Measurements from ENCODE around the gene MOK.
A peak's percentile ranks its signal among the peaks of the same experiment; 100 is the strongest.

Gene MOK

DNA sequence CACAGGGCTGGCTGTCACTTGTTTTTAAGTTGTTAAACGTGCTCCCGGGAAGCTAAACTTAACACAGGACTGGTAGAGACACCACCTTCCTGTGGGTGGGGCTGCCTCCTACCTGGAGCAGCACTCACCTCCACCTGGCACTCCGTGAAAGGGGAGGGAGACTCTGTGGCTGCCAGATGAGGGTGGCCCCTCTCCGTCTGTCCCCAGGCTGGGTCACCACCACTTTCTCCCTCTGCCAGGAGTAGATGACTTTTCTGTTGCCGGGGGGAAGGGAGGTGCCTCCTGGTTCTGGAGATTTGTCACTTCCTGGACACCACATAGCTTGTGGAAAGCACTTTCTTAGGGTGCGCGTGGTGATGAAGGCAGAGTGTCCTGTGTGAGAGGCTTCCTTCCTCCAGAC is 83.9 kb downstream of the MOK start:
- DNase-seq, result no peak

DNA sequence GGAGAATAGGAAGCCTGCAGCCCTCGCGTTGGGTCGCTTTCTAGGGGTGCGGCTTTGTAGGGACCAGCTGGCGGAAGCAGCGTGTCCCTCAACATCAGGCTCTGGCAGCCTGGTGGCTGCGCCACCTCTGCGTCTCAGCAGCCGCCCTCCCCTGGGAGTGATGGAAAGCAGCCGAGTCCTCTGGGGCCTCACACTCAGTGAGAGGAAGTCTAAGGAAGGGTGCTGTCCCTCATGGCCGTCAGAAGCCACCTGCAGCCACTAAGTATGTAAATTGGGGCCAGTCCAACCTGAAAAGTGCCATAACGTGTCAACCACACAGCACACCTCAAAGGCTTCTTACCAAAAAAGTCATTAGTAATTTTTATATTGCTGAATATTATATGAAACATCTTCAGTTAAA is 84.9 kb downstream of the MOK start:
- no peak for DNase-seq

DNA sequence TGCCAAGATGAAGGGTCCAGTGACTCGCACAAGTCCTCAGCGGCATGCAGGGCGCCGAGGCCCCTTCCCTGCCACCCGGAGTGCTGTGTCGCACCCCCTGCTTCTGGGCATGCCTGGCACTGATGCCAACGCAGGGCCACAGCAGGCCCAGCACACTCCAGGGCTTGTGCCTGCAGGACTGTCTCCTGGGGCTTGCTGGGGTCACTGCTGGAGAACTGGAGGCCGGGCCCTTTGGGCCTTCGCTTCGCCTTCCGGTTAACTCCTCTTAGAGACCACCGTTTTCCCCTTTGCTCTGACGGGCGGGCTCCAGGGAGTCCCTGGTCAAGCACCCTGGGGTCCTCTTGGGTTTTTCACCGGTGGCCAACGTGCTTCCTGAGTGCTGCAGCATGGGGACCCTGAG is 85.6 kb downstream of the MOK start:
- DNase-seq, result no peak

DNA sequence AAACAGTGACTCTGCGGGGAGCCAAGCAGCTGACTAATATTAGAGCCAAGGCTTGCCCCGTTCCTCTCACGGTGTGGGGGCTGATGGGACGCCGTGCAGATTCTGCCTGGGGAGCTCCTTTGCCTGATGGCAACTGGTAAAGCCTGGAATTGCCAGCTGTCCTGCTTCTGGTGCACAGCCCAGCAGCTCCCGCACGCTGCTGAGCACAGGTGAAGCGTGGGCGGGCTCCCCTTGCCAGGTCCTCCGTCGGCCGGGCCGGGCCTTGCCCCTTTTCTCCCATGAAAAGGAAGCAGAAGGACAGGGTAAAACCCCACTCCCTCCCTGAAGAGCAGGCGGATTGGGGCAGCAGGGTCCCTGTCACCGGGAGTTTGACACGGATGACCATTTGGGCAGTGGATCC is 86.3 kb downstream of the MOK start:
- DNase-seq, result no peak

DNA sequence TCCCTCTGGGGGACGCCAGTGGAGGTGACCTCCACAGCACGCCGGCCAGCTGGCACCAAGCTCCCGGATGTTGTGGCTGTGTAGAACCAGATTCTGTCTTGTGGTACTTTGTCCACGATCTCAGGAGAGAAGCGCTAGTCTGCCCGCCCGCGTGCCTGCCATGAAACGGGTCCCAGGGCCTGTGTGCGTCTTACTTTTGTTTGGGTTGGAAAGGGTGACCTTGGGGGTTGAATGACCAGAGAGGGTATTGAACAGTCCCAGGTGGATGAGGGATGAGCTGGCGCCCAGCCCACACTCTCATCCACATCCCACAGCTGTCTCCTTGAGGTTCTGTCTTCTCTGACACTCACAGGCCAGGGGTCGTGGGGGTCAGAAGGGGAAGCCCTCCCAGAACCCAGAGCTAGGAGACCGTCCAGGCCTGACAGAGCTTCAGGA is 87.0 kb downstream of the MOK start:
- DNase-seq, result no peak

DNA sequence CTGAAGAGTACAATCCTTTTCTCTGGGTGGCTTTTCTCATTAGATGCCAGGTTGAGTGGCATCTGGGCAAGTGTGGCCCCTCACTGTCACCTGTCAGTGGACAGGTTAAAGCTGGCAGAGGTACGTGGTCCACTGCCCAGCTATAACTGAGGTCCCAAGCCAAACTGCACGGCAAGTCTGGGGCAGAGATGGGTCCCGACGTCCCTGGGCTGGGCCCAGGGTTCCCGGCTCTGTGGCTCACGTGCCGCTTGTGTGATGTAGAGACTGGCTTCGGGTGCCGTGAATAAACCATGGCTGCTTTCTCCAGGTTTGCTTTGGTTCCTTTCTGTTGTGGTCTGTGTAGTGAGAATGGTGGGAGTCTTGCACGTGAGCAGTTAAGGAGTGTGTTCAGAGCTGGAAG is 87.6 kb downstream of the MOK start:
- no peak for DNase-seq

DNA sequence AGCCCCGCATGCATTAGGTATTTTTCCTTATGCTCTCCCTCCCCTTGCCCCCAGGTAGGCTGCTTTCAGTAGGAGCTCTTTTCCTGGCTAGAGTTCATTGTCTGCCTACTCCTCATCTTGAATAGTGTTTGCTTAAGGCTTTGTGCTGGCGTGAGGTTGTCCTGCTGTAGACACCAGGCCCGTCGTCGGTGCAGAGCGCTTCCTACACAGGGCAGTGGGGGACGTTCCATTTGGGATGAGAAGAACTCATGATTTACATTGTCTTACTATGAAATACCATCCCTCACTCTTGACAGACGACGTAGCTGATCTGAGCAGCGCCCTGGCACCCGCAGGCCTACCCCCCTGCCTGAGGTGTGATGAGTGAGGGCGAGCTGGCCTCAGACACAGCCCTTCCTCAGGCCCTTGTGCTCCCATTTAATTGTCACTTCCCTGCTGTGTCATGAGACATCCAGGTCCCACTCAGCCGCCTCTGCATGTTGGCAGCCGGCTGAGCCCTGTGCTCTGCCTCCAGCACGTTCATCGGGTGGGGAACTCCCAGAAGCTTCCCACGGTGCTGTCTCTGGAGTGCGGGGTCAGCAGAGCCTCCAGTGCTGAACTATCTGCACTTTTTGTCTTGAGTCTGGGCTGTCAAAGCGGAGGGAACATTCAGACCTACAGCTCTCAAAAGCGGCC is 89.3 kb downstream of the MOK start:
- DNase-seq, result no peak

DNA sequence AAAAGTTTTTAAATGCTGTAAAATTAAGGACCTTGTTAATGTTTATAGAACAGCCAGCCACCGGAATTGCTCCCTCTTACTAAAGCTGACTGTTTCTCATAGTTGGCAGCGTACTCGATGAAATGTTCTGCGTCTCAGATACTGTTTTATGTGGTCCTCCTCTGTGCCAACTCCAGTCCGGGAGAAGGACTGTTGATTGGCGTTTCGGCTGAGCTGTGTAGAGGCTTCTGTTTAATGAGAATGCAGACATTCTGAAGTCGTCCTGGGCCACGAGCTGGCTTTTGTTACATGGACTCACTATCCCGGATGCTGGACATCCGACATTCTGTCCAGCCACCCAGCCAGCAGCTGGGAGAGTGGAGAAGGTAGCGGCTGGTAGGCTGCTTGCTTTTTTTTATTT is 89.9 kb downstream of the MOK start:
- no peak for DNase-seq

DNA sequence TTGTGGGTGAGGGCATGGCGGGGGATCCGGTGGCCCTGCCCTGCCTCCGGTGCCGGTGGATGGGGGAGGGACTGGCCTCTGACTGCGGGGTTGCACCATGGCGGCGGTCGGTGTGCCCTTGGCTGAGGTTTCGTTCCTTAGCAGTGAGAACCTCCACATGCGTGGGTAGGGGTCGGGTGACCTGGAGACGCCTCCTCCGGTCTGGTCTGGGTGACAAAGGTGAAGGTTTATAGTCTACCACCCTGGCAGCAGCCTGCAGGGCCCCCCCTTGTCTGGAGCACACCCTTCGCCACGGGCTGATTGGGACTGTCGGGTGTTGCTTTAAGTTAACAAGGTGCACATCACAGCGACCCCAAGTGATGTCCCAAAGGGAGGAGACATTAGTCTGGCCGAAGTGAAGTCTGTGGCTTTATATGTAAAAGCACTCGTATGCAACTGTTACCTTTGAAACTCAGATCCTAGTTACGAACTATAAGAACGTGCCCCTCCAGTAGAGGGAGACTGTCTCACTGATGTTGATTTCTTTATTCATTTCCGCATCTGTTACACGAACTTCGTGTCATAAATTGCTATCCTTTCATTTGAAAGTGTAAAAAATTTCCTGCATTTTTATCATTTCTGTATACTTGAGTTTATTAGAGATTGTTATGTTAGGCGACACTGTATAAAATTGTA is 90.8 kb downstream of the MOK start:
- no peak for DNase-seq

DNA sequence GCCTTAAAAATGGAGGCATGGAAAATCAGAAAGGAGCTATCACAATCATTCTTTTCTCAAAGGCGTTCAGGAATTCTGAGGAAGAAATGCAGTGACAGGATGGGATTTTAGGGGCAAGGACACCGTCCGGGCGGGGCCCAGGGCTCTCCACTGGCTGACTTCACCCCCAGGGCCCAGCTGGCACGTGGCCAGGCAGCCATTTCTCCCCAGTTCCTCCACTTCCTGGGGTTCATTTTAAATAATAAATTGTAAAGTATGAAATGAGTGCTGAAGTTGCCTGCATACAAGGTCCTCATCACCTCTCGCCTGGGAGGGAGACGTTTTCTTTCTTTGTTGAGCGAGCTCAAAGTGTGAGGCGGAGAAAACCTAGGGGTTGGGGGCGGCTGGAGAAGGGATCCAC is 91.5 kb downstream of the MOK start:
- DNase-seq, result no peak

DNA sequence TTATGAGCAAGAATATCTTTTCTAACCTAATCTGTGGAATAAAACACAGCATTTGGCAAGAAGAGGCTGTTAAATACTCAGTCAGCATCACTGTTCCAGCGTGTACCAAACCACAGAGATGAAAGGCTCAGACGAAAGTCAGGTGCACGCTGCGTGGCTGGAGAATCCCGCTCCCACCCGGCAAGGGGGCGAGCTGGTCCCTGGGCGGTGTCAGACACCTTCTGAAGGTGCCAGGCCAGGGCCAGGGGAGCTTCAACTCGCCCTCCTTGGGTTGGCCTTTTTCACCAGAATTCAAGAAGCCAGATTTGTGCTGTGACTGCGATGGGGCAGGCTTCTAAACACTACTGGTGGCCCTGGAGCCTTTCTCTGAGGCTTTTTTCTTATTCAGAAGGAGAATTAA is 92.1 kb downstream of the MOK start:
- no peak for DNase-seq

DNA sequence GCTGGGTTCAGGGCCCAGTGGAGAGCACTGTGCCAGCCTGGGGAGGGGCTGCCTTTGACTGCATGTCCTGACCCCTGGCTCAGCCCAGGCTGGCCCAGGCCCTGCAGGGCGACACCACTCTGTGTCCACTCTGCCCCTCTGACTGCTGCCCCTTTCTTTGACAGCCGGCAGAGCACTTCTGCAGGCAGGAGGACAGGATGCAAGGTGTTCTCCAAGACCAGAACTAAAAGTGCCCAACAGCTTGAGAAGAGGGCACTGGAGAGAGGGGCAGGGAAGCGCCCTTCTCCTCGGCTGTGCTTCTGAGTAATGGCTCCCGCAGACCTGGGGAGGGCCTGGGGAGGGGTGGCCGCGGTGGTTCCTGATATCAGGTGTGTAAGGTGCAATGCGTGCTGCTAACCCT is 92.6 kb downstream of the MOK start:
- no peak for DNase-seq

DNA sequence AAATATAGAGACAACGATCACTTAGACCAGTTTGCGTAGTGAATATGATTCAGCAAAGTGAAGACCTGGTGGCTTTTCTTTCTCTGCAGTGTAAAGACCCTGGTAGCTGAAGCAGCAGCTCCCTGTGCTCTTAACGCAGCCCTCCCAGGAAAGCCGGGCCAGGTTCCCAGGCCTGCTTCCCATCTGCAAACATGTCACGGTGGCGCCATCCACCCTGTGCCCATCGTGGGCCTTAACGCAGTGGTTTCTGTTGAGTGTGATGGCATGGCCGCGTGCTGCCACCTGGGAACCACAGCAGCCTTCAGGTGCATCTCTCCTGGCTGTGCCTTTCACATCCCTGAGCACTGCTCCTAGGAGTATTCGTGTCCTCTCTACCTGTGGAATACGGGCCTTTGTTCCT is 93.7 kb downstream of the MOK start:
- no peak for DNase-seq

DNA sequence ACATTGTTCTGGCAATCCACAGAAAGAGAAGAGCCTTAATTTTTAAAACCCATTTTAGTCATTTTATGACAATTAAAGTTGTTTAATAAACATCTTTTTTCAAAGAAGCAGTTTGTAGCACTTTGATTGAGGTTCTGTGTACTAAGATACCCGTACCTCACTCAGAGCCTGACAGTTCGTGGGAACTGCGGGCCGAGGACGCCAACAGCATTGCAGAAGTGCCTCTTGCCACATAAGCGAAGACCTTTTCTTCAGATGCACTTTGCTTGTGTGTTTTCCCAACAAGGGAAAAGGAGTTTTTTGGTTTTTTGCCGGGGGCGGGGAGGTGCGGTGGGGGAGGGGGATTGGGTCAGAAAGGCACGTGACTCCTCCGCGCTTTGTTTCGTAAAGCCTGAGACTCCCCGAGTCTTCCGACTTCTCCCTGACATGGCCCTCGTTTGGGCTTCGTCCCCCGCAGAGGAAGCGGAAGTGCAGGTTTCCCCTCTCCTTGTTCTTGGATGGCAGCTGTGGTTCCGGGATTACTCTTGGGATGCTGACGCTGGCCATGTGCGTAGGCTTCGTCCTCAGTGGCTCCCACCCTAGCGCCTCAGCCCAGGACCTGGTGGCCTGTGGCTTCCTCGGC is 94.4 kb downstream of the MOK start:
- no peak for DNase-seq

DNA sequence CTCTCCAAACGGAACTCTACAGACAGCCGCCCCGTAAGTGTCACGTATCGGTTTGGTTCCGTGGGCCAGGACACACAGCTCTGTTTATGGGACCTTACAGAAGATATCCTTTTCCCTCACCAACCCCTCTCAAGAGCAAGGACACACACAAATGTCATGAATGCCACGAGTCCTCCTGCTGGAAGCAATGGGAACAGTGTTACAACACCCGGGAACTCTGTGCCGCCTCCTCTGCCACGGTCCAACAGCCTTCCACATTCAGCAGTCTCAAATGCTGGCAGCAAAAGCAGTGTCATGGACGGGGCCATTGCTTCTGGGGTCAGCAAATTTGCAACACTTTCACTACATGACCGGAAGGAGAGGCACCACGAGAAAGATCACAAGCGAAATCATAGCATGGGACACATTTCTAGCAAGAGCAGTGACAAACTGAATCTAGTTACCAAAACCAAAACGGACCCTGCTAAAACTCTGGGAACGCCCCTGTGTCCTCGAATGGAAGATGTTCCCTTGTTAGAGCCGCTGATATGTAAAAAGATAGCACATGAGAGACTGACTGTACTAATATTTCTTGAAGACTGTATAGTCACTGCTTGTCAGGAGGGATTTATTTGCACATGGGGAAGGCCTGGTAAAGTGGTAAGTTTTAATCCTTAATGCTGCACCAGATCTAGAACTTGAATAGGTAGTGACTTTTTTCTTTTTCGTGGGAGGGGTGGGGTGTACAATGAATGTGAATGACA is 95.6 kb downstream of the MOK start:
- no peak for DNase-seq

DNA sequence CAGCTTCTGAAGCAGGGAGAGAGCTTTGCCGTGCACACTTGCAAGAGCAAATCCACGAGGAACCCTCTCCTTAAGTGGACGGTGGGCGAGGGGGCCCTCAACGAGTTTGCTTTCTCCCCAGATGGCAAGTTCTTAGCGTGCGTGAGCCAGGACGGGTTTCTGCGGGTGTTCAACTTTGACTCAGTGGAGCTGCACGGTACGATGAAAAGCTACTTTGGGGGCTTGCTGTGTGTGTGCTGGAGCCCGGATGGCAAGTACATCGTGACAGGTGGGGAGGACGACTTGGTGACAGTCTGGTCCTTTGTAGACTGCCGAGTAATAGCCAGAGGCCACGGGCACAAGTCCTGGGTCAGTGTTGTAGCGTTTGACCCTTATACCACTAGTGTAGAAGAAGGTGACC is 96.2 kb downstream of the MOK start:
- no peak for DNase-seq

DNA sequence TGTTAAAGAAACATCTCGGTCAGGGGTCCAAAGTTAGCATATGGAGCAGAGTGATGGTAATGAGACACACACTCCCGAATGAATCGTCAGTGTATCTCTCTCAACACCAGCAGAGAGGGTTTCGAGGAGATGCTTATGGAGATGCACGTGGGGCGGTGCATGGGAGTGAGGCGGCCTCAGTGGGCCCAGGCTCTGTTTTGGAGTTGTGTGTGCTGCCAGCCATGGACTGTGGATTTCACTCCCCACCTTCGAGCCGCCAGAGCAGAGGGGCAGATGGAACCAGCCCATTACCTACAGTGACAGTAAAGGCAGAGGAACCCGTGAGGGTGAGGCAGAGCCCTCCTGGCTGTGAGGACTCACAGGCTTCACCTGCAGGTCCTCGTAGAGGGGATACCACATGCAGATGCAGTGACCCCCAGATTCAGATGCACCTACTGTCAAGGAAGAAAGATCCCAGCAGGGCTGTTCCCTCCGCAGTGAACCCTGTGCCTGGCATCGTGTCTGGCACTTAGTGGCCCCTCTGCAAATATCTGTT is 97.1 kb downstream of the MOK start:
- no peak for DNase-seq

DNA sequence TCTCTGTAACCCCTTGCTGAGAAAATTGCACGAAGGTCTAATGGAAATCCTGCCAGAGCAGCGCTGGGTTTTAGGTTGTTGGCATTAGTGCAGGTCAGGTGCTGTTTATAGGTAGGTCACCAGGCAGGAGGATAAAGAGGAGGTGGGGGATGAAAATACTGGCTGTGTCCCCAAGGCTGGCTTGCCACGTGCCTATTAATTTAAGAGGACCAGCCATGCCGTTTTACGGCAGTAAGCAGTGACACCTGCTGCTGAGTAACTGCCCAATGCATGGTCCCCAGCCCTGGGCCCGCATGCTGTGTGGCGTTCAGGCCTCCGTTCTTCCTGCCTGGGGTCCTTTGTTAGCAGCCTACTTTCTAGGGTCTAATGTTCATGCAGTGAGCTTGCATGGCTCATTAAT is 98.0 kb downstream of the MOK start:
- DNase-seq, result no peak

DNA sequence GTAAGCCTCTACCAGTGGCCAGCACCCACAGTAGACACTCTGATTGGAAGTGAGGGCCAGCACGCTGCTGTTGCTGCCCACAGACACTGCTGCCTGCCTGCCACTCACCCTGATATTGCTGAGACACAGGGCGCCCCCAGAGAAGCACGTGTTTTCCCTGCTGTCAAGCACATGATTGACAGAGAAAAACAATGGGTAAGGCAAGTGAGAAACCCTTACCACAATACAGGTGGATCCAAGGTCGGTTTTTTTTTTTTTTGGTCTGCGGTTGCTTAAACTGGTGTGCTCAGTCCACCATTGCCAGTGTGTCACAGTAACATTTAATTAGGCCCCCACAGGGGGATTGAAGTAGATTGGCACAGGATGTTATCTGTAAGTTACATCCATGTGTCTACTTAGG is 99.4 kb downstream of the MOK start:
- DNase-seq, result no peak

DNA sequence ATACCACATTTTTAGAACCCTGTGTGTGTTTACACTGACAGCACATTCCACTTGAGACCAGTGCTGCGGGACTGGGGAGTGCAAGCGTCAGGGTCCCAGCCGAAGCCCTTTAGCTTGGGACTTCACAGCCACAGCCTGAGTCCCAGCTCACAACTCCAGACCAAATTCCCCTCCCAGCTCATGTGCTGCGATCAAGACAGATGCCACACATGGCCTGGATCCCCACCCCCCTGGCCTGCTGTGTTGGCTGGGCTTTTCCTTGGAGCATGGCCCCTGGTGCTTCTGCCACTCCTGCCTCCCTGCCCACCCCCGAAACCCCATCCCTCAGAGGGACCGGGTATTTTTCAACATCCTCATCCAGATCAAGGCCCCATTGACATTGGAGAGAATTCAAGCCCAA is 101.6 kb downstream of the MOK start:
- no peak for DNase-seq

DNA sequence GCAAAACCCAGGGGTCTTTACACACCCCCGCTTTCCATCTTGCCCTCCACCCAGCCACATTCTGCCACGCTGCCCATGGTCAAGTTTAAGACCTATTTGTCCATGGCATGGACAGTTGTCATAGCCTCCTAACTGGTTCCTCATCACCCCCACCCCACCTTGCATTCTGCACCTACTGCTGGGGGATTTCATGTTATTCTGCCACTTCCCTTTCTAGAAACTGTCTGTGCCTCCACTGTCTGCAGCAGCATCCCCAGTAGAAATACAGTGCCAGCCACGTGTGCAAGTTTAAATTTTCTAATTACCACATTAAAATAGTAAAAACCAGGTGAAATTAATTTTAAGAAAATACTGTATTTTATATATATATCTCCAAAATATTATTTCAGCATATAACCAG is 102.0 kb downstream of the MOK start:
- DNase-seq, result no peak

DNA sequence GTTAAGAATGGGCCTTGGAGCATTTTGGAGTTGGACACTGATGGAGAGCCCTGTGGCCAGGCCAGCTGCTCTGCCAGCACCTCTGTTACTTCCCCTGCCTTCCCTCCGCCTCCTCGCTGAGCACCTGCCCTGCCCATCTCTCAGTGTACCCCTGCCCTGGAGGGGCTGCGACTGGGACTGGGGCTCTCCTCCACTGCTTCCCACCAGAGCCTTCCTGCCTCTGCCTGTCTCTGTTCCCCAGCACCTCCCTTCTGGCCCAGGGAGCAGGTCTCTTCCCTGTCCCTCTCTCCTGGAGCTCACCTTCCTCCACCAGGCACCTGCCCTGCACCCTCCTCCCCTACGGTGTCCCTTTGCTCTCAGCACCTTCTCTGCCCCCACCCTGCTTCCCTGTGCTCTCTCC is 103.2 kb downstream of the MOK start:
- DNase-seq, result no peak

DNA sequence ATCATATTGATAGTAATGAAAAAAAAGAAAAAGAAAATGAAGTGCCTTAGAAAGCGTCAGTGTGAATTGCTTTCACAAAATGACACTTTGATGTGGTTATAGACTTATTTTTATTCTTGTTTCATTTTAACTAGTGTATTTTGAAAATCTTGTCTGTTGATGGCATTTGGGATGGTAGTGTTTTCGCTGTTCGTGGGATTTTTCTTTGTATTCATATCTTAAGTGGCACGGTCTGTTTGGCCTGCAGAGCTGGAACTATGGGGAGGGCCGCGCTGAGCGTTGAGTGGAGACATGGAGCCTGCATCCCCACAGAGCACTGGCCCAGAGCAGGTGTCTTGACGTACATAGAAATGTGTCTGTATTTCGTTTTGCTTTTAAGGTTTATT is 103.6 kb downstream of the MOK start:
- peak in 1 of 6 experiments; percentile 22 for DNase-seq
